Activated naive CD8-positive, alpha-beta T cell (primary cell): ENCODE results near the gene MVB12A.

ENCODE experiments used
- H3K27ac Mint-ChIP-seq: one replicate; pipeline ENCODE4 v1.8.0; 2021; ENCODE audit warnings: mixed read lengths
- H3K27me3 Mint-ChIP-seq: one replicate; pipeline ENCODE4 v1.8.0; 2021; ENCODE audit warnings: mixed read lengths
- H3K36me3 Mint-ChIP-seq: one replicate; pipeline ENCODE4 v1.8.0; 2021; ENCODE audit warnings: mixed read lengths
- H3K4me1 Mint-ChIP-seq: one replicate; pipeline ENCODE4 v1.8.0; 2021; ENCODE audit warnings: low read depth, mixed read lengths
- H3K4me3 Mint-ChIP-seq: one replicate; pipeline ENCODE4 v1.8.0; 2021; ENCODE audit warnings: mild to moderate bottlenecking, mixed read lengths
- H3K9me3 Mint-ChIP-seq: one replicate; pipeline ENCODE4 v1.8.0; 2021; ENCODE audit warnings: low read depth, mixed read lengths

MVB12A gene

GRCh38 chr19:17469092-17469480 lies 49.2 kb downstream of the MVB12A start:
- H3K27me3 Mint-ChIP-seq: no peaks in the 10 kb centered on the region
- peak overlapping the region; percentile 64 for H3K27ac Mint-ChIP-seq
- H3K4me3 Mint-ChIP-seq: peak overlapping the region; percentile 99

GRCh38 chr19:17469481-17470067 lies 49.7 kb downstream of the MVB12A start:
- Mint-ChIP-seq H3K36me3 (no peaks in the 10 kb centered on the region), H3K9me3 (no peaks in the 10 kb centered on the region), H3K27ac (peak overlapping the region; percentile 90), H3K4me1 (peaks cover 32% of the 10 kb centered on the region), H3K27me3 (no peaks in the 10 kb centered on the region), H3K4me3 (peak overlapping the region; percentile 99)

More at GRCh38 chr19:17469092-17469480, 49.2 kb downstream of the MVB12A start:
- Mint-ChIP-seq H3K36me3 (no peaks in the 10 kb centered on the region), H3K9me3 (no peaks in the 10 kb centered on the region), H3K4me1 (peaks cover 32% of the 10 kb centered on the region)

GRCh38 chr19:17470068-17470841 lies 50.4 kb downstream of the MVB12A start, which contains the start of gene SLC27A1:
Gene SLC27A1, plus strand, starts transcription at chr19:17470524. Its CDS starts 17 bp downstream, at chr19:17470541.
- H3K4me1 Mint-ChIP-seq: peaks cover 32% of the 10 kb centered on the region
- no peaks in the 10 kb centered on the region for H3K36me3 Mint-ChIP-seq
- H3K27me3 Mint-ChIP-seq: no peaks in the 10 kb centered on the region
- no peaks in the 10 kb centered on the region for H3K9me3 Mint-ChIP-seq
- H3K27ac Mint-ChIP-seq: peak within 1 kb of the TSS; percentile 90
- H3K4me3 Mint-ChIP-seq: peak within 1 kb of the TSS; percentile 99

- no peaks in the 10 kb centered on the region for H3K27me3 Mint-ChIP-seq
- no peaks in the 10 kb centered on the region for H3K36me3 Mint-ChIP-seq
- no peak overlapping the region for H3K27ac Mint-ChIP-seq
- peak overlapping the region; percentile 83 for H3K4me3 Mint-ChIP-seq
- H3K4me1 Mint-ChIP-seq: peaks cover 29% of the 10 kb centered on the region
- H3K9me3 Mint-ChIP-seq: no peaks in the 10 kb centered on the region
These were observed 51.7 kb downstream of the MVB12A start for GRCh38 chr19:17471410-17472125.

GRCh38 chr19:17473041-17473440 lies 53.2 kb downstream of the MVB12A start:
- no peaks in the 10 kb centered on the region for H3K9me3 Mint-ChIP-seq
- H3K27ac Mint-ChIP-seq: peak overlapping the region; percentile 2
- no peaks in the 10 kb centered on the region for H3K27me3 Mint-ChIP-seq
- no peaks in the 10 kb centered on the region for H3K36me3 Mint-ChIP-seq
- H3K4me3 Mint-ChIP-seq: peak overlapping the region; percentile 35
- H3K4me1 Mint-ChIP-seq: peaks cover 29% of the 10 kb centered on the region
